ENCODE results near the gene MKLN1. TPM values are rescaled to one million over a fixed set of nuclear protein-coding genes. Genes with fewer than 3 reads are reported as not detected.

Gene MKLN1
- total RNA-seq, 1 donor from 2014 or later: 66.3 TPM

GRCh38 chr7:131322861-131323260 is 4.8 kb upstream of the MKLN1 start:
- Mint-ChIP-seq H3K4me1 (ENCODE audit: unreplicated experiment) (peaks cover 15% of the 10 kb centered on the region), H3K9me3 (ENCODE audit: unreplicated experiment) (no peaks in the 10 kb centered on the region), H3K36me3 (ENCODE audit: low read depth, unreplicated experiment) (no peaks in the 10 kb centered on the region), H3K4me3 (ENCODE audit: unreplicated experiment) (no peak overlapping the region), H3K27ac (ENCODE audit: unreplicated experiment) (no peak overlapping the region), H3K27me3 (ENCODE audit: unreplicated experiment) (peaks cover 7% of the 10 kb centered on the region)
- DNase-seq (ENCODE audit: low spot score): no peak
- TF ChIP-seq CTCF (IDR thresholded peaks at IDR 0.05; ENCODE audit: unreplicated experiment): no peak

DNA sequence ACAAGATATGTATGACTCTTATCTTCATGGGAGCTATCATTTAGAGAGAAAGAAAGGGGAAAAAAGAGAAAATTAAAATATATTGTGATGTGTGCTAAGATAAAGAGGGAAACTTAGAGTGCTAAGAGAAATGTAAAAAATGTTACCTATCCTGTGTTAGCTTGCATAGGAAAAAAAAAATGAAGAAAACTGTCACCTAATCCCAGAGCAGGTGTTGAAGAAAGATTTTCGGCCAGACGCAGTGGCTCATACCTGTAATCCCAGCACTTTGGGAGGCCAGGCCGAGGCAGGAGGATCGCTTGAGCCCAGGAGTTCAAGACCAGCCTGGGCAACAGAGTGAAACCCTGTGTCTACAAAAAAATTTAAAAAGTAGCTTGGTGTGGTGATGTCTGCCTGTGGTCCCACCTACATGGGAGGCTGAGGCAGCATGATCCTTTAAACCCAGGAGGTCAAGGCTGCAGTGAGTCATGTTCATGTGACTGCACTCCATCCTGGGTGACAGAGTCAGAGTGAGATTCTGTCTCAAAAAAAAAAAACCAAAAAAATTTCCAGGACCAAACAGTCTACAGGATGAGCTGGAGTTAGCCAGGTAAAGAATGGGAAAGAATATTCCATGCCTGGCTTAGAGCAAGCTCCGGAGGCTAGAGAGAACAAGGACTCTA is 2.4 kb upstream of the MKLN1 start:
- no peak for DNase-seq (ENCODE audit: low spot score)

DNA sequence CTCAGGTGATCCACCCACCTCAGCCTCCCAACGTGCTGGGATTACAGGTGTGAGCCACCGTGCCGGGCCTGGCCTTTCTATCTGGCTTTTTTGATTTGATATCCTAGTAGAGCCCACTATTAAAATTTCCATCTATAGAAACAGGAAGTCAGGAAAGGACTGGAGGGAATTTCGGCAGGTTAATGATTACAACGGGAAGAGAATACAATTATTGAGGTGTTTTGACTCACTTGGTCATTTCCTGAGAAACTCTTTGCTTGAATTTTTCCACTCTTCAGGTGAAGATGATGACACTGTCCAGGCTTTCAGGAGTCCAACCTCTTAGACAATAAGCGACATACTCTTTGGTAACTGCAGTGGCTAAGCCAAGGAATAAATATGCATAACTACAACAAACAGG is 1.1 kb upstream of the MKLN1 start:
- Mint-ChIP-seq H3K4me1 (ENCODE audit: unreplicated experiment) (peaks cover 38% of the 10 kb centered on the region), H3K4me3 (ENCODE audit: unreplicated experiment) (peak overlapping the region; percentile 100), H3K27ac (ENCODE audit: unreplicated experiment) (peak overlapping the region; percentile 98), H3K36me3 (ENCODE audit: low read depth, unreplicated experiment) (peaks cover 6% of the 10 kb centered on the region), H3K9me3 (ENCODE audit: unreplicated experiment) (no peaks in the 10 kb centered on the region), H3K27me3 (ENCODE audit: unreplicated experiment) (peaks cover 11% of the 10 kb centered on the region)
- TF ChIP-seq CTCF (IDR thresholded peaks at IDR 0.05; ENCODE audit: unreplicated experiment): no peak
- DNase-seq (ENCODE audit: low spot score): no peak

More for the DNA sequence above, 2.4 kb upstream of the MKLN1 start:
- Mint-ChIP-seq H3K9me3 (ENCODE audit: unreplicated experiment) (no peaks in the 10 kb centered on the region), H3K4me1 (ENCODE audit: unreplicated experiment) (peaks cover 37% of the 10 kb centered on the region), H3K27me3 (ENCODE audit: unreplicated experiment) (peaks cover 11% of the 10 kb centered on the region), H3K36me3 (ENCODE audit: low read depth, unreplicated experiment) (peaks cover 6% of the 10 kb centered on the region), H3K4me3 (ENCODE audit: unreplicated experiment) (no peak overlapping the region), H3K27ac (ENCODE audit: unreplicated experiment) (no peak overlapping the region)
- TF ChIP-seq CTCF (IDR thresholded peaks at IDR 0.05; ENCODE audit: unreplicated experiment): no peak

DNA sequence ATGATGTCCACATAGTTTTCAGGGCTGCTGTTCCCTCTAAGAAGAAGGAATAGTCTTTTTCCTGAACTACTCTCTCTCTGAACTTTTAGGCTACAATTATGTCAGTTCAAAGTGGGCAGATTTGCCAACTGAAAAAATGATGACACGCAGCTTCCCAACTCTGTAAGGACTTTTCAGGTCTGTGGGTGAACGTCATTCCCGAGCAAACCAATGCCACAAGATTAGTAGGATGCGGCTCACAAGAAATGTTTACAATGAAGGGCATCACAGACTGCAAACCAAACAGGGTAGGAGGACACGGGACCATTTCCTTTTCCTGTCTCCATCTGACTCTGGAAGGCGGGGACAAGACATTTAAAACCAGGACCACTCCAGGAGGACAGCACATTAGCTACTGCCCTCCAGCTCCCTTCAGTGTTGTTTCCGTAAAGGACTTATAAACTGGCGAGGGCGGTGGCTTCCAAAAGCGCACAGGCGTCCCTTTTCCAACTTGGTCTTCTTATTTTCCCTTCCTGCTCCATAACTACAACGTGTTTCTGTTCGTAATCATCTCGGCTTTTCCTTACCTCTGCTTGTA is 539 bp upstream of the MKLN1 start:
- DNase-seq (ENCODE audit: low spot score): peak; percentile 44
- peaks cover 11% of the 10 kb centered on the region for H3K27me3 Mint-ChIP-seq (ENCODE audit: unreplicated experiment)

More for the DNA sequence above, 539 bp upstream of the MKLN1 start:
- Mint-ChIP-seq H3K27ac (ENCODE audit: unreplicated experiment) (peak overlapping the region; percentile 98), H3K4me3 (ENCODE audit: unreplicated experiment) (peak overlapping the region; percentile 100), H3K9me3 (ENCODE audit: unreplicated experiment) (no peaks in the 10 kb centered on the region), H3K36me3 (ENCODE audit: low read depth, unreplicated experiment) (peaks cover 6% of the 10 kb centered on the region), H3K4me1 (ENCODE audit: unreplicated experiment) (peaks cover 38% of the 10 kb centered on the region)
- no peak for TF ChIP-seq CTCF (IDR thresholded peaks at IDR 0.05; ENCODE audit: unreplicated experiment)
